Uterus (tissue), 2 donors: ENCODE measurements around the gene OBP2B.

ENCODE experiments used
- POLR2A ChIP-seq, 2 donors: fragments of 450-650 bp; IDR thresholded peaks; one replicate each; pipeline ENCODE4 v1.6.1; 2016; ENCODE audit warnings: antibody characterized with exemption in 2 of 2, mild to moderate bottlenecking in 1 of 2, moderate library complexity in 1 of 2
- TF ChIP-seq, protein P1 (sequence below), 4 experiments: fragments of 200-600 bp in 2 of 4; fragments of 450-650 bp in 2 of 4; sonication (generic) in 2 of 4; IDR thresholded peaks; one replicate each; pipeline ENCODE4 v1.5.1; 2016 to 2019; ENCODE audit warnings: antibody characterized with exemption in 4 of 4, mild to moderate bottlenecking in 2 of 4, moderate library complexity in 1 of 4

DNA sequence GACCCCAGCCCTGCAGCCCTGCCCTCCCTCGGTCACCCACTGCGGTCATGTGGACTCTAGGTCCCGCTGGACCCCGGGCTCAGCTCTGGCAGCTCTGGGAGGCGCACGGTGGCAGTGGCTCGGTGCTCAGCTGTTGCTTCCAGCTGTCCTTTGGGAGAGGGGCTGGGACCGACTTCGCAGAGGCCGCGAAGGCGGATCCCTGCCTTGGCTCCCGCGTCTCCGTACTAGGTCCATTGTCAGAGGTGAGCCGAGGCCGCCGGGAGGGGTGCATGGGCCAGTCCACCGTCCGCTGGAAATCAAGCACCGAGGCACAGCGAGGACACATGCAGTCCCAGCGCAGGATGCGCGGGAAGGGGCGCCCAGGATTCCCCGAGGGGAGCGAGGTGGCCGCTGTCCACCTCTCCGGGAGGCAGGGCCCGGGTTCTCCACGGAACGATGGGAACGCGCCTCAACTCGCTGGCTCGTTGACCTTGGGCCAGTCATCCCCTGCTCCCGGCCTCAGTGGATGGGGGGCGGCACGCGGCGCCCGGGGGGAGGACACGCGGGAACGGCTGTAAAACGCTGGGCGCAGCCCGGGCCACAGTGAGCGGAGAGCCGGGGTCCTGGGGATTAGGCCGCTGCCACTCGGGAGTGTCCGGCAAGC, 46.1 kb downstream of the OBP2B start:
- TF ChIP-seq, protein P1, sequence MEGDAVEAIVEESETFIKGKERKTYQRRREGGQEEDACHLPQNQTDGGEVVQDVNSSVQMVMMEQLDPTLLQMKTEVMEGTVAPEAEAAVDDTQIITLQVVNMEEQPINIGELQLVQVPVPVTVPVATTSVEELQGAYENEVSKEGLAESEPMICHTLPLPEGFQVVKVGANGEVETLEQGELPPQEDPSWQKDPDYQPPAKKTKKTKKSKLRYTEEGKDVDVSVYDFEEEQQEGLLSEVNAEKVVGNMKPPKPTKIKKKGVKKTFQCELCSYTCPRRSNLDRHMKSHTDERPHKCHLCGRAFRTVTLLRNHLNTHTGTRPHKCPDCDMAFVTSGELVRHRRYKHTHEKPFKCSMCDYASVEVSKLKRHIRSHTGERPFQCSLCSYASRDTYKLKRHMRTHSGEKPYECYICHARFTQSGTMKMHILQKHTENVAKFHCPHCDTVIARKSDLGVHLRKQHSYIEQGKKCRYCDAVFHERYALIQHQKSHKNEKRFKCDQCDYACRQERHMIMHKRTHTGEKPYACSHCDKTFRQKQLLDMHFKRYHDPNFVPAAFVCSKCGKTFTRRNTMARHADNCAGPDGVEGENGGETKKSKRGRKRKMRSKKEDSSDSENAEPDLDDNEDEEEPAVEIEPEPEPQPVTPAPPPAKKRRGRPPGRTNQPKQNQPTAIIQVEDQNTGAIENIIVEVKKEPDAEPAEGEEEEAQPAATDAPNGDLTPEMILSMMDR (IDR thresholded peaks at IDR 0.05) = no peak
- TF ChIP-seq POLR2A (IDR thresholded peaks at IDR 0.05) = no peak
